HG02943 (cell line): Measurements from ENCODE around the gene HIF3A.
"Not testable (repeated sequence)": the region's sequence is repeated elsewhere in the genome, so short reads cannot be mapped to it uniquely, and the experiment has no call there.

Experiments
- ATAC-seq: cut with Tn5 transposase; IDR thresholded peaks from one replicate; pipeline ENCODE4 v1.9.1; 2021; ENCODE audit warnings: mild to moderate bottlenecking, low read depth, moderate library complexity; ENCODE audit not compliant: unreplicated experiment

The HIF3A gene

GRCh38 chr19:46353730-46354528 lies 57.1 kb downstream of the HIF3A start:
- no peak for ATAC-seq

- ATAC-seq: no peak
Observed at GRCh38 chr19:46355234-46356148, 58.6 kb downstream of the HIF3A start.

- no peak for ATAC-seq
Observed at GRCh38 chr19:46356149-46357055, 59.6 kb downstream of the HIF3A start.

DNA sequence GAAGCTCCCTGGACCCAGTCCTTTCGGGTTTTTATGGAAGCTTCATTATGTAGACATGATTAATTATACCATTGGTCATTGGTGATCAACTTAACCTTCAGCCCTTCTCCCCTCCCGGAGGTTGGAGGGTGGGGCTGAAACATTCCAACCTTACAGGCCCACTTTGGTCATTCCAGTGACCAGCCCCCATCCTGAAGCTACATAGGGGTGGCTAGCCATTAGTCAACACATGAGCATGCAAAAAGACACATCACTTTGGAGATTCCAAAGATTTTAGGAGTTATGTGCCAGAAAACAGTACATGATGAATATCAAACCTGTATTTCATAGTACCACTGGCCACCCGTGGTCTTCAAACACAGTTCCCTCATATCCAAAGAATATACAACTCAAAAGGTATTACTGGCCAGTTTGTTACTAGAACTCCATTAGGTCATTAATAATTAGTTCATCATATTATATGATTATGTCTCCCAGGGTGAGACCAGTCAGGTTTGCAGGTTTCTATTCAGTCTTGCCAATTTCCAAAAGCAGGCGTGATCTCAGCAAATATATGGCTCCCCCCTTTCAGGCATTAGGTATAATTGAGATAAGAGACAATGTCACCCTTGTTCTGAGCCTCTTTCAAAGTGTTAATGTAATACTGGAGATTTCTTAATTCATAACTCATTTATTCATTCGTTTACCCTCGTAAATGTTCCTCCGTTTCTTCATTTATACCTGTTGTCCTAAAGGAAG lies 61.2 kb downstream of the HIF3A start:
- ATAC-seq: no peak

GRCh38 chr19:46361915-46362314 lies 65.1 kb downstream of the HIF3A start:
- no peak for ATAC-seq

DNA sequence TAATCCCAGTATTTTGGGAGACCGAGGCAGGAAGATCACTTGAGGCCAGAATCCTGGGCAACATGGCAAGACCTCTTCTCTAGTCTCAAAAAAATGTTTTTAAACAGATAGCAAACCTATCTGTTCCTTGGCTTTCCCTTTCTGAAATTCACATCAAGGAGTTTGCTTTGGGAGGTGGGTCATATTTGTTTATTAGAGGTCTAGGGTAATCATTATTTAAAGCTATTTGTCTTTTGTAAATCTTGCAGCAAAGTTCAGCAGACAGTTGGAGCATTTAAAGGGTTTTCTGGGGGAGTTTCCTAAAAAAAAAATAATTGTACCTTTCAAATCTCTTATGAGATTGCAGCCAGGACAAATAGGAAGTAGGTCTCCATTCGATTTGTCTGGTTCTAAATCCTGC lies 67.5 kb downstream of the HIF3A start:
- ATAC-seq: no peak

DNA sequence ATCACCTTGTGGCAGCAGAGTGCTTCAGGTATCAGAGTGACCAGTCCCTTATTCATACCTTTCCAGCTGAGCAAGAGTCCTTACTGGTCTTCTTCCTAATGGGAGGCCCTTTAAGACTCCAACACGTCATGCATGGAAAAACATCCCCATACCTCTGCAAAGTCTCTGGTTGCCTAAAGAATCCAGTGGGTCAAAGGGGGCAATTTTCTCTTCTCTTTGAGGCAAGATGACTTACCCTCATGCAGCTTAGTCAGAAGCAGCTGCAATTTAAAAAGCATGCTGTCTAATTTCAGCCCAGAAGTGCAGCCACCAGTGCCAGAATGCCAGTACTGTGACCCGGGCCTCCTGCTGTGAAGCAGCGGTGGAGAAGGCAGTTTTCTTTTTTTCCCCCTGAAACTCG lies 68.7 kb downstream of the HIF3A start:
- ATAC-seq: no peak

- ATAC-seq: no peak
Observed at GRCh38 chr19:46366620-46367292, 69.9 kb downstream of the HIF3A start.

DNA sequence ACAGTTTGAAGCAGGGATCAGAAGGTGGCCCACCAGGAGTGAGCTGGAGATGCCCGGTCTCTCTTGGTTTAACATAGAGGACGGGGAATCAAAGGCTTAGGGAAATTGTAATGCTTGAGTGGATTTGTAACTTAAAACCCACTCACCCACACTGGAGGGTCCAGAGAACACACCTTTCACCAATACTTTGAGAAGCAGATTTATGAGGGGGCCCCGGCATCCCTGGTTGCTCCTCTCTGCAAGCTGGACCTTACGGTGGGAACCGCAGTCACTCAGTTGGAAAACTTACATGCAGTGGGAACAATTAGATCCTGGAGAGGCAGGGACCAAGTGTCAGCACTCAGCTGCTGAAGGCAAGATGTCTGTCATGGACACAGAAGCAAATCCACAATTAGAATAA lies 70.6 kb downstream of the HIF3A start:
- no peak for ATAC-seq

- no peak for ATAC-seq
Observed at GRCh38 chr19:46368116-46368515, 71.3 kb downstream of the HIF3A start.

- no peak for ATAC-seq
Observed at GRCh38 chr19:46369817-46370216, 73.0 kb downstream of the HIF3A start.

GRCh38 chr19:46371371-46371901 lies 74.6 kb downstream of the HIF3A start:
- ATAC-seq: no peak

DNA sequence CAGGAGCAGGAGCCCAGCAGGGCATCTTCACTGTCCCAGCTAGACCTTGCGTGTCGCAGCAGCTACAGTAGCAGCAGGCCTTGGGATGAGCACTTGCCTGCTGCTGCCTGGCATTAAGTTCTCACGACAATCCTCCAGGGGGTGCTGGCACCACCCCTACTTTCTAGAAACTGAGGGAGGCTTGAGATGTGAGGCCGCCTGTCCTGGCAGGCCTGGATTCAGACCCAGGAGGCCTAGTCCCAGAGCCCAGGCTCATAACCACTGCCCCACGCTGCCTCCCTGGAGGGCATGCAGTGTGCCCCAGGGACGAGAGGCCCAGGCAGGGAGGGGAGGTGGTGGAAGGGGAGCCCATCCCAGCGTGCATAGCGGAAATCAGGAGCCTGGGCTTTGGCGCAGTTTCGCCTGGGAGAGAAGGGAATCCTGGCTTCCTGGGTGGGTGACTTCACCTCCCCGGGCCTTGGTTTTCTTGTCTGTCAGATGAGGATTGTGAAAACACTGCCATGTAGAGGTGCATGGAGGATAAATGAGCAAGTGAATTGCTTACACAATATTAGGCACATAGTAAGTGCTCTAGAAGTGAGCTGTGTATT lies 76.2 kb downstream of the HIF3A start:
- ATAC-seq: no peak

- no peak for ATAC-seq
Observed at GRCh38 chr19:46373491-46374359, 76.9 kb downstream of the HIF3A start.

- ATAC-seq: no peak
Observed at GRCh38 chr19:46374536-46375475, 78.0 kb downstream of the HIF3A start.

GRCh38 chr19:46375476-46376067 lies 78.7 kb downstream of the HIF3A start:
- ATAC-seq: not testable (repeated sequence)
